ENCODE measurements around the gene SMPD3.

Gene SMPD3

DNA sequence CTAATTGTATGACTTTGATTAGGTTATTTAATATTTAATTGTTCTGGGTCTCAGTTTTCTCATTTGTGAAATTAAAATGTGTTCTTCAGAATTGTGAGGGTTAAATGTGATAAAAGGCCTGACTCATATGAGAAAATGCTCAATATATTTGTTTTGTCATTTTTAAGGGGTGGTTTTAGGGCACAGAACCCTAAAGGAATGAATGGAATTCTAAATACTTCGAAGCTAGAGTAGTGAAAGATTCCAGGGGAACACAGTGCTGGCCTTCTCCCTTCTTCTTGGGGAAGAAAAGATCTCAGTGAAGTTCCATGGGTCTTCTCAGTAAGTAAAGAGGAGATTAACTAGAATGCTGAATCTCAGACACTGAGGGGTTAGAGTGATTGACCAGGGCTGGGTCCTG lies 3.9 kb upstream of the SMPD3 start:
- Histone ChIP-seq H3K4me2 (ENCODE audit: low read length) (no peak overlapping the region), H3K27ac (ENCODE audit: low read length) (no peak overlapping the region), H3K9ac (ENCODE audit: low read length) (no peak overlapping the region), H3K4me3 (ENCODE audit: low read length) (no peak overlapping the region), H3K27me3 (ENCODE audit: low read depth, low read length) (no peaks in the 10 kb centered on the region), H3K79me2 (ENCODE audit: low read length) (no peaks in the 10 kb centered on the region), H3K9me3 (ENCODE audit: insufficient read depth, low read length) (no peaks in the 10 kb centered on the region), H2AFZ (ENCODE audit: low read depth, low read length) (no peak overlapping the region), H3K4me1 (ENCODE audit: low read length) (peaks cover 11% of the 10 kb centered on the region; the same call in 1 of the 2 replicates), H3K36me3 (replicated peaks; ENCODE audit: low read depth, low read length) (no peaks in the 10 kb centered on the region), H4K20me1 (ENCODE audit: insufficient read depth, low read length) (peaks cover 4% of the 10 kb centered on the region; the same call in 1 of the 2 replicates)
- TF ChIP-seq, protein P1, sequence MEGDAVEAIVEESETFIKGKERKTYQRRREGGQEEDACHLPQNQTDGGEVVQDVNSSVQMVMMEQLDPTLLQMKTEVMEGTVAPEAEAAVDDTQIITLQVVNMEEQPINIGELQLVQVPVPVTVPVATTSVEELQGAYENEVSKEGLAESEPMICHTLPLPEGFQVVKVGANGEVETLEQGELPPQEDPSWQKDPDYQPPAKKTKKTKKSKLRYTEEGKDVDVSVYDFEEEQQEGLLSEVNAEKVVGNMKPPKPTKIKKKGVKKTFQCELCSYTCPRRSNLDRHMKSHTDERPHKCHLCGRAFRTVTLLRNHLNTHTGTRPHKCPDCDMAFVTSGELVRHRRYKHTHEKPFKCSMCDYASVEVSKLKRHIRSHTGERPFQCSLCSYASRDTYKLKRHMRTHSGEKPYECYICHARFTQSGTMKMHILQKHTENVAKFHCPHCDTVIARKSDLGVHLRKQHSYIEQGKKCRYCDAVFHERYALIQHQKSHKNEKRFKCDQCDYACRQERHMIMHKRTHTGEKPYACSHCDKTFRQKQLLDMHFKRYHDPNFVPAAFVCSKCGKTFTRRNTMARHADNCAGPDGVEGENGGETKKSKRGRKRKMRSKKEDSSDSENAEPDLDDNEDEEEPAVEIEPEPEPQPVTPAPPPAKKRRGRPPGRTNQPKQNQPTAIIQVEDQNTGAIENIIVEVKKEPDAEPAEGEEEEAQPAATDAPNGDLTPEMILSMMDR (IDR thresholded peaks at IDR 0.05; ENCODE audit: low read depth, low read length): no peak
- TF ChIP-seq EZH2phosphoT487 (IDR thresholded peaks at IDR 0.05; ENCODE audit: low read depth): no peak

DNA sequence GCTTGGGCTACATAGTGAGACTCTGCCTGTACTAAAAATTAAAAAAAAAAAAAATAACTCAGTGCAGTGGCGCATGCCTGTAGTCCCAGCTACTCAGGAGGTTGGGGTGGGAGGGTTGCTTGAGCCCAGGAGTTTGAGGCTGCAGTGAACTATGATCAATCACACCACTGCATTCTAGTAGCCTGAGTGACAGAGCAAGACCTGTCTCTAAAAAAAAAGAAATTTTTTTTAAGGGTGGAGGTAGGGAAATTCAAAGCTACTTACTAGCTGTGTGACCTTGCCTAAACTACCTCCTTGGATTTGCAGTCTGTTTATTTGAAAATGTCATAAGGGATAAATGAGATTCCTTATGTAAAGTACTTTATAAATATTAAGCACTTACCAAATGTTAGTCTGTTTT lies 3.4 kb upstream of the SMPD3 start:
- Histone ChIP-seq H3K36me3 (replicated peaks; ENCODE audit: low read depth, low read length) (no peaks in the 10 kb centered on the region), H3K27ac (ENCODE audit: low read length) (no peak overlapping the region), H3K4me3 (ENCODE audit: low read length) (no peak overlapping the region), H3K27me3 (ENCODE audit: low read depth, low read length) (no peaks in the 10 kb centered on the region), H4K20me1 (ENCODE audit: insufficient read depth, low read length) (peaks cover 4% of the 10 kb centered on the region; the same call in 1 of the 2 replicates), H3K9me3 (ENCODE audit: insufficient read depth, low read length) (no peaks in the 10 kb centered on the region), H3K79me2 (ENCODE audit: low read length) (no peaks in the 10 kb centered on the region), H2AFZ (ENCODE audit: low read depth, low read length) (no peak overlapping the region), H3K9ac (ENCODE audit: low read length) (no peak overlapping the region), H3K4me2 (ENCODE audit: low read length) (no peak overlapping the region), H3K4me1 (ENCODE audit: low read length) (peaks cover 11% of the 10 kb centered on the region; the same call in 1 of the 2 replicates)
- TF ChIP-seq, protein P1 (IDR thresholded peaks at IDR 0.05; ENCODE audit: low read depth, low read length): no peak
- TF ChIP-seq EZH2phosphoT487 (IDR thresholded peaks at IDR 0.05; ENCODE audit: low read depth): no peak

DNA sequence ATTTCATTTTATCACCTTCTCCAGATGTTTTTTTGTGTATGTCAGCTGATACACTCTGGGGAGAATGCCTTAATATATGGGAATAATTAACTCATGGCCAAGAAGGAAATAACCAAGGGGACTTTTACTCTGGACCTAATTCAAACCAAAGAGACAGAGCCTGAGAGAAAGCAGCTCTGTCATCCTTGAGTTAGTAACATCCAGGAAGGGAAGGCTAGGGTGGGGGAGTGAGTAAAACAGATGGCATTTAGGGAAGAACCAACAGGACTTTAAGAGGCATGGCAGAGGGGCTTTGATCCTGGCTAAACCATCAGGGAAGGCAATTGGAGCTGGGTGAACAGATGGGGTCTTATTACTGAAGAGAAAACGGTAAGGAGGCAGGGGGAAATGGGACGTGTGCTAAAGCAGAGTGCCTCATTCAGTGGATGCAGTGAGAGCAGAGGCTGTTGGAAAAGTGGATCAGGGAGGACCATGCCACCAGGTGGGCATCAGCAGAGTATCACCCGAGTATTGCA lies 2.5 kb upstream of the SMPD3 start:
- Histone ChIP-seq H3K4me3 (ENCODE audit: low read length) (no peak overlapping the region), H3K36me3 (replicated peaks; ENCODE audit: low read depth, low read length) (no peaks in the 10 kb centered on the region), H3K79me2 (ENCODE audit: low read length) (no peaks in the 10 kb centered on the region), H3K9me3 (ENCODE audit: insufficient read depth, low read length) (no peaks in the 10 kb centered on the region), H3K4me2 (ENCODE audit: low read length) (no peak overlapping the region), H3K27ac (ENCODE audit: low read length) (no peak overlapping the region), H3K9ac (ENCODE audit: low read length) (no peak overlapping the region), H3K4me1 (ENCODE audit: low read length) (peaks cover 11% of the 10 kb centered on the region; the same call in 1 of the 2 replicates), H2AFZ (ENCODE audit: low read depth, low read length) (no peak overlapping the region), H3K27me3 (ENCODE audit: low read depth, low read length) (no peaks in the 10 kb centered on the region), H4K20me1 (ENCODE audit: insufficient read depth, low read length) (peaks cover 4% of the 10 kb centered on the region; the same call in 1 of the 2 replicates)
- TF ChIP-seq EZH2phosphoT487 (IDR thresholded peaks at IDR 0.05; ENCODE audit: low read depth): no peak
- TF ChIP-seq, protein P1 (IDR thresholded peaks at IDR 0.05; ENCODE audit: low read depth, low read length): no peak

DNA sequence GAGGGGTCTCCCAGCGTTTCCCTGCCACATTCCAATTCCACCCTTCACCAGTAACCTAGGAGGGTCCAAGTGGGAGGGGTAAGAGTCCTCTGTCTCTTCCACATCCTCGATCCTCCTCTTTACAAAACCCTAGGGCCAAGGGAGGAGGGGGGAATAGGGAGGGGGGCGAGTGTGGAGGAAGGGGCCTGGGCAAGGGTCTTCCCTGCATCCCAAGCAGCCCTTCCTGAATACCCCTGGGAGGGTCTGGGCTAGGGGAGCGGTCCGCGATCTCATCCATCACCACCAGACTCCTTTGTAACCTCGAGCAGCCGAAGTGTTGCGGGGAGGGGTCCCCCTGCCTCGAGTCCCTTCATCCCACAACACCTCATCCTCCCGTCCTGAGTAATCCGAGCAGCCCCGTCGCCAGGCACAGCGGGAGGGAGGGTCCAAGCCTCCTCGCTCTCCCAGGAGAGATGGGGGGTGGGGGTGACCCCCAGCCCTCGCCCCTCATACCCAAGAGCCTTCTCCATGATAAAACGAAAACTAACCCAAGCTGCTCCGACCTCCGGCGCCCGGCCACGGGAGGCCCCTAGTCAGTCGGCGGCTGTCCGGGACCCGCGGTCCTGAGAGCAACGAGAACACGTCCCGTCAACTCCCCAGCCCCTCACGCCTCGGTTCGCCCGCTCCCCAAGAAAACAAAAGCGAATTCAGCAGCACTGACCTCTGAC lies 502 bp downstream of the SMPD3 start:
- no peaks in the 10 kb centered on the region for H3K27me3 ChIP-seq (ENCODE audit: low read depth, low read length)
- H3K27ac ChIP-seq (ENCODE audit: low read length): no peak overlapping the region
- H2AFZ ChIP-seq (ENCODE audit: low read depth, low read length): no peak overlapping the region
- no peaks in the 10 kb centered on the region for H3K79me2 ChIP-seq (ENCODE audit: low read length)
- H3K9me3 ChIP-seq (ENCODE audit: insufficient read depth, low read length): no peaks in the 10 kb centered on the region
- peaks cover 4% of the 10 kb centered on the region; the same call in 1 of the 2 replicates for H4K20me1 ChIP-seq (ENCODE audit: insufficient read depth, low read length)
- TF ChIP-seq, protein P1 (IDR thresholded peaks at IDR 0.05; ENCODE audit: low read depth, low read length): no peak
- peak overlapping the region; percentile 87 for H3K4me3 ChIP-seq (ENCODE audit: low read length)
- H3K36me3 ChIP-seq (replicated peaks; ENCODE audit: low read depth, low read length): no peaks in the 10 kb centered on the region
- peak overlapping the region; percentile 41; the same call in 1 of the 2 replicates for H3K9ac ChIP-seq (ENCODE audit: low read length)
- H3K4me1 ChIP-seq (ENCODE audit: low read length): peaks cover 11% of the 10 kb centered on the region; the same call in 1 of the 2 replicates
- peak overlapping the region; percentile 92 for H3K4me2 ChIP-seq (ENCODE audit: low read length)
